ENCODE measurements around the gene SLC22A7.
"Not testable (repeated sequence)": the region's sequence is repeated elsewhere in the genome, so short reads cannot be mapped to it uniquely, and the experiment has no call there.

DNA sequence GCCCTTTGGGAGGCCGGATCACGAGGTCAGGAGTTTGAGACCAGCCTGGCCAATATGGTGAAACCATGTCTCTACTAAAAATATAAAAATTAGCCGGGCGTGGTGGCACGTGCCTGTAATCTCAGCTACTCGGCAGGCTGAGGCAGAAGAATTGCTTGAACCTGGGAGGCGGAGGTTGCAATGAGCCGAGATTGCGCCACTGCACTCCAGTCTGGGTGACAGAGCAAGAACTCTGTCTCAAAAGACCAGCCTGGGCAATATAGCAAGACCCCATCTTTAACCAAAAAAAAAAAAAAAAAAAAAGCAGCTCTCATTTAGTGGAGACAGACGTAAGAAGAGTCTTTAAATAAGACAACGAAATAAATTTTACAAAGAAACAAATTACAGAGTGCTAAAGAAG lies 48.2 kb downstream of the SLC22A7 start:
- not testable (repeated sequence) for TF ChIP-seq POLR2AphosphoS5, POLR2A (IDR thresholded peaks at IDR 0.05; ENCODE audit: low read depth, low read length)
